Mammary epithelial cell (primary cell): Measurements from ENCODE around the gene CMTM8.

Experiments
- EZH2 ChIP-seq: IDR thresholded peaks from 2 replicates; pipeline ENCODE4 v1.6.1; 2012; ENCODE audit warnings: low read length, inconsistent platforms, borderline replicate concordance
- TF ChIP-seq, protein P1 (sequence below), 2 donors: IDR thresholded peaks in 1 of 2; conservative IDR thresholded peaks in 1 of 2; 2 replicates each; pipeline ENCODE4 v1.5.1; 2011 to 2012; ENCODE audit warnings: inconsistent platforms in 2 of 2, low read length in 2 of 2, mild to moderate bottlenecking in 2 of 2, control low read depth in 1 of 2, low read depth in 1 of 2; ENCODE audit not compliant: insufficient read depth in 1 of 2; ENCODE audit errors: extremely low read depth in 1 of 2

DNA sequence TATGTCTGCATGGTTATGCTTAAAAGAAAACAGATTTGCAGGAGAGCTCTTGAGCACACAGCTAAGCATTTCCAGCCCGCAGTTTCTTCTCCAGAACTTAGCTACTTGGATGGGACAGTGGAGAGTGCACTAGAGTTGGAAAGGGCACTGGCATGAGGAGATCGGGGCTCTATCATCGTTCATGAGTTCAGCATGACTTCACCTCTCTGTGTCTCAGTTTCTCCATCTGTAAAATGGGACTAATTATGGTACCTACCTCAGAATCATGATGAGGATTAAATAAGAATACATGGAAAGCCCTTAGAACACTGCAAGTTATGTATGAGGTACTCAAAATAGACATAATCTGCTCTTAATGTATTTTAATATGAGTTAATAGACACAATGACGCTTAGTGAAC, 69.9 kb downstream of the CMTM8 start:
- TF ChIP-seq, protein P1, sequence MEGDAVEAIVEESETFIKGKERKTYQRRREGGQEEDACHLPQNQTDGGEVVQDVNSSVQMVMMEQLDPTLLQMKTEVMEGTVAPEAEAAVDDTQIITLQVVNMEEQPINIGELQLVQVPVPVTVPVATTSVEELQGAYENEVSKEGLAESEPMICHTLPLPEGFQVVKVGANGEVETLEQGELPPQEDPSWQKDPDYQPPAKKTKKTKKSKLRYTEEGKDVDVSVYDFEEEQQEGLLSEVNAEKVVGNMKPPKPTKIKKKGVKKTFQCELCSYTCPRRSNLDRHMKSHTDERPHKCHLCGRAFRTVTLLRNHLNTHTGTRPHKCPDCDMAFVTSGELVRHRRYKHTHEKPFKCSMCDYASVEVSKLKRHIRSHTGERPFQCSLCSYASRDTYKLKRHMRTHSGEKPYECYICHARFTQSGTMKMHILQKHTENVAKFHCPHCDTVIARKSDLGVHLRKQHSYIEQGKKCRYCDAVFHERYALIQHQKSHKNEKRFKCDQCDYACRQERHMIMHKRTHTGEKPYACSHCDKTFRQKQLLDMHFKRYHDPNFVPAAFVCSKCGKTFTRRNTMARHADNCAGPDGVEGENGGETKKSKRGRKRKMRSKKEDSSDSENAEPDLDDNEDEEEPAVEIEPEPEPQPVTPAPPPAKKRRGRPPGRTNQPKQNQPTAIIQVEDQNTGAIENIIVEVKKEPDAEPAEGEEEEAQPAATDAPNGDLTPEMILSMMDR (conservative IDR thresholded peaks at IDR 0.05 in 1 of 2, IDR thresholded peaks at IDR 0.05 in 1 of 2; ENCODE audit: extremely low read depth in 1 of 2, insufficient read depth in 1 of 2, low read depth in 1 of 2, low read length in 2 of 2), result no peak
- TF ChIP-seq EZH2, result no peak
